ENCODE measurements around the gene ANAPC16. TPM values are rescaled to one million over a fixed set of nuclear protein-coding genes. Genes with fewer than 3 reads are reported as not detected.
A peak's percentile ranks its signal among the peaks of the same experiment; 100 is the strongest.

The ANAPC16 gene
- total RNA-seq, 1 experiment from 2014 or later: 118 TPM

DNA sequence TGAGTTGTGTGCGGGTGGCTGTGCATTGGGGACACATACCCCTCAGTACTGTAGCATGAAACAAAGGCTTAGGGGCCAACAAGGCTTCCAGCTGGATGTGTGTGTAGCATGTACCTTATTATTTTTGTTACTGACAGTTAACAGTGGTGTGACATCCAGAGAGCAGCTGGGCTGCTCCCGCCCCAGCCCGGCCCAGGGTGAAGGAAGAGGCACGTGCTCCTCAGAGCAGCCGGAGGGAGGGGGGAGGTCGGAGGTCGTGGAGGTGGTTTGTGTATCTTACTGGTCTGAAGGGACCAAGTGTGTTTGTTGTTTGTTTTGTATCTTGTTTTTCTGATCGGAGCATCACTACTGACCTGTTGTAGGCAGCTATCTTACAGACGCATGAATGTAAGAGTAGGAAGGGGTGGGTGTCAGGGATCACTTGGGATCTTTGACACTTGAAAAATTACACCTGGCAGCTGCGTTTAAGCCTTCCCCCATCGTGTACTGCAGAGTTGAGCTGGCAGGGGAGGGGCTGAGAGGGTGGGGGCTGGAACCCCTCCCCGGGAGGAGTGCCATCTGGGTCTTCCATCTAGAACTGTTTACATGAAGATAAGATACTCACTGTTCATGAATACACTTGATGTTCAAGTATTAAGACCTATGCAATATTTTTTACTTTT lies 59.7 kb downstream of the ANAPC16 start:
- intact Hi-C loops (cut with micrococcal nuclease; ENCODE audit: unreplicated experiment): loop anchor here (1.0 to 2.0 kb wide), 2 partner anchors 15 to 53 kb away; no protein-coding TSS in a partner anchor
- DNase-seq: peak; percentile 45
- CTCF ChIA-PET: interaction anchor here (0.9 to 4.9 kb wide), 14 partner anchors 12 to 101 kb away, joined by 3 to 34 read pairs (median 7); no protein-coding TSS in a partner anchor
- BruUV-seq (replicated peaks): no TSS peak
- Mint-ChIP-seq H3K36me3 (ENCODE audit: insufficient read depth, unreplicated experiment) (peaks cover 74% of the 10 kb centered on the region), H3K4me3 (ENCODE audit: low read depth, unreplicated experiment) (peak overlapping the region; percentile 95), H3K27ac (ENCODE audit: unreplicated experiment) (peak overlapping the region; percentile 99), H3K9me3 (ENCODE audit: low read depth, unreplicated experiment) (no peaks in the 10 kb centered on the region), H3K4me1 (ENCODE audit: low read depth, unreplicated experiment) (peaks cover 62% of the 10 kb centered on the region), H3K27me3 (ENCODE audit: unreplicated experiment) (no peaks in the 10 kb centered on the region)
- TF ChIP-seq, protein P1, sequence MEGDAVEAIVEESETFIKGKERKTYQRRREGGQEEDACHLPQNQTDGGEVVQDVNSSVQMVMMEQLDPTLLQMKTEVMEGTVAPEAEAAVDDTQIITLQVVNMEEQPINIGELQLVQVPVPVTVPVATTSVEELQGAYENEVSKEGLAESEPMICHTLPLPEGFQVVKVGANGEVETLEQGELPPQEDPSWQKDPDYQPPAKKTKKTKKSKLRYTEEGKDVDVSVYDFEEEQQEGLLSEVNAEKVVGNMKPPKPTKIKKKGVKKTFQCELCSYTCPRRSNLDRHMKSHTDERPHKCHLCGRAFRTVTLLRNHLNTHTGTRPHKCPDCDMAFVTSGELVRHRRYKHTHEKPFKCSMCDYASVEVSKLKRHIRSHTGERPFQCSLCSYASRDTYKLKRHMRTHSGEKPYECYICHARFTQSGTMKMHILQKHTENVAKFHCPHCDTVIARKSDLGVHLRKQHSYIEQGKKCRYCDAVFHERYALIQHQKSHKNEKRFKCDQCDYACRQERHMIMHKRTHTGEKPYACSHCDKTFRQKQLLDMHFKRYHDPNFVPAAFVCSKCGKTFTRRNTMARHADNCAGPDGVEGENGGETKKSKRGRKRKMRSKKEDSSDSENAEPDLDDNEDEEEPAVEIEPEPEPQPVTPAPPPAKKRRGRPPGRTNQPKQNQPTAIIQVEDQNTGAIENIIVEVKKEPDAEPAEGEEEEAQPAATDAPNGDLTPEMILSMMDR (IDR thresholded peaks at IDR 0.05; ENCODE audit: unreplicated experiment): no peak

DNA sequence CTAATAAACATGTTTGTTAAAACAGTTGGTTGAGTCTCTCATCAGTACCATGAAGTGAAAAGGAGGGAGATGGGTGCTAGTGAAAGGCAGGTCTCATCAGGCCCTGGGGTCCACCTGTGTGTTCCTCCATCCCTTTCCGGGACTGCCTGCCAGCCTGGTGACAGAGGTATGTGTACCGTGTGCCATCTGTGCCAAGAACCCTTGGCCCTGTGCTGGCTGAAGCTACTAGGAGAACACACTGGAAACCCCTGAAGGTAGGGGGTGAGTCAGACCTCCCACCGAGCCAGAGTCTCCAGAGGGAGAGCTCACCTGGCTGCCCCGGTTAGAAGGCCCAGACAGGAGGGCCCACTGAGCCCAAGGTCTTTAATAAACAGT lies 60.2 kb downstream of the ANAPC16 start:
- intact Hi-C loops (cut with micrococcal nuclease; ENCODE audit: unreplicated experiment): loop anchor here (1.0 to 2.0 kb wide), 2 partner anchors 15 to 52 kb away; no protein-coding TSS in a partner anchor
- peak overlapping the region; percentile 95 for H3K4me3 Mint-ChIP-seq (ENCODE audit: low read depth, unreplicated experiment)
- BruUV-seq (replicated peaks): no TSS peak
- no peaks in the 10 kb centered on the region for H3K9me3 Mint-ChIP-seq (ENCODE audit: low read depth, unreplicated experiment)
- TF ChIP-seq, protein P1 (IDR thresholded peaks at IDR 0.05; ENCODE audit: unreplicated experiment): no peak
- H3K27me3 Mint-ChIP-seq (ENCODE audit: unreplicated experiment): no peaks in the 10 kb centered on the region
- peak overlapping the region; percentile 99 for H3K27ac Mint-ChIP-seq (ENCODE audit: unreplicated experiment)
- peaks cover 57% of the 10 kb centered on the region for H3K4me1 Mint-ChIP-seq (ENCODE audit: low read depth, unreplicated experiment)
- CTCF ChIA-PET: interaction anchor here (0.6 to 4.9 kb wide), 7 partner anchors 16 to 59 kb away, joined by 3 to 34 read pairs (median 24); no protein-coding TSS in a partner anchor
- peaks cover 69% of the 10 kb centered on the region for H3K36me3 Mint-ChIP-seq (ENCODE audit: insufficient read depth, unreplicated experiment)
- DNase-seq: peak; percentile 75

DNA sequence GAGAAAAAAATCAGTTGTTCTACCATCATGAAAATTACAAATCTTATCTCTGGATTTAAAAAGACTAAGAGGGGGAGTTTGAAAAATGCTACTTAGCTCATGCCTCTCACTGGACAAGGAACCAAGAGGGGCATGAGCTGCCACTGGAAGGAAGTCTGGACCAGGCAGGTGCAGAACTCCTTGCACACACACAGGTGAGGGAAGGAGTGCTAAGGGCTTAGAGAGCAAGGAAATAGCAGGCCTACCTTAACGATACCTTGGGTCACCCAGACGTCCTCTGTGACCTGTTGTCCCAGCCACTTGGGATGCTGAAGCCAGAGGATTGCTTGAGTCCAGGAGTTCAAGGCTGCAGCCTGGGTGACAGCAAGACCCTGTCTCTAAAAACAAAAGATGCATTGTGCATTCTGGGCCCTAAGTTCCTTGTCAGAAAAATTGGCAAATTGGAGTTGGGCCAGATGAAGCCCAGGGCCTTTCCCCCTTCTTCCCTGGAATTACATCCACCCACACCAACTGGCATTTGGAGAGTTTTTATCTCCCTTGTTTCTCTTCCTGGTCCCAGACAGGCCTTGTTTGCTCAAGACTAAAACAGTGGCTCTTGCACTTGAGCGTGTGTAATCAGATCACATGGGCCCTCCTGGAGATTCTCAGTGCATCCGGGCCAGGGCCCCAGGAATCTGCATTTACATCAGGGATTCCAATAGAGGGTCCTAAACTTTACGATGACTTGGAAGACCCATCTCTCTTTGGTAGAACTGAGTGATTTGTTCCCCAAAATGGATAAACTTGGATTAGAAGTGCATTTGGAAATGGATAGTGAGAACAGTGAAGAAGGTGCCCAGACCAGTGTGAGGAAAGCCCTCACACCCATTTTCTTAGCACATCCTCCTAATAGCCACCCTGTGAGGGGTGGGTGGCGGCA lies 60.9 kb downstream of the ANAPC16 start:
- peak; percentile 60 for DNase-seq
- no peaks in the 10 kb centered on the region for H3K27me3 Mint-ChIP-seq (ENCODE audit: unreplicated experiment)
- no peaks in the 10 kb centered on the region for H3K9me3 Mint-ChIP-seq (ENCODE audit: low read depth, unreplicated experiment)
- TF ChIP-seq, protein P1 (IDR thresholded peaks at IDR 0.05; ENCODE audit: unreplicated experiment): no peak
- TSS peak; percentile 59 for BruUV-seq (replicated peaks)
- H3K4me1 Mint-ChIP-seq (ENCODE audit: low read depth, unreplicated experiment): peaks cover 51% of the 10 kb centered on the region
- intact Hi-C loops (cut with micrococcal nuclease; ENCODE audit: unreplicated experiment): loop anchor here (1.0 to 2.0 kb wide), 2 partner anchors 16 to 52 kb away; no protein-coding TSS in a partner anchor
- peak overlapping the region; percentile 95 for H3K4me3 Mint-ChIP-seq (ENCODE audit: low read depth, unreplicated experiment)
- peaks cover 66% of the 10 kb centered on the region for H3K36me3 Mint-ChIP-seq (ENCODE audit: insufficient read depth, unreplicated experiment)
- peak overlapping the region; percentile 99 for H3K27ac Mint-ChIP-seq (ENCODE audit: unreplicated experiment)
- CTCF ChIA-PET: interaction anchor here (0.6 to 4.9 kb wide), 9 partner anchors 14 to 55 kb away, joined by 3 to 34 read pairs (median 14); no protein-coding TSS in a partner anchor

DNA sequence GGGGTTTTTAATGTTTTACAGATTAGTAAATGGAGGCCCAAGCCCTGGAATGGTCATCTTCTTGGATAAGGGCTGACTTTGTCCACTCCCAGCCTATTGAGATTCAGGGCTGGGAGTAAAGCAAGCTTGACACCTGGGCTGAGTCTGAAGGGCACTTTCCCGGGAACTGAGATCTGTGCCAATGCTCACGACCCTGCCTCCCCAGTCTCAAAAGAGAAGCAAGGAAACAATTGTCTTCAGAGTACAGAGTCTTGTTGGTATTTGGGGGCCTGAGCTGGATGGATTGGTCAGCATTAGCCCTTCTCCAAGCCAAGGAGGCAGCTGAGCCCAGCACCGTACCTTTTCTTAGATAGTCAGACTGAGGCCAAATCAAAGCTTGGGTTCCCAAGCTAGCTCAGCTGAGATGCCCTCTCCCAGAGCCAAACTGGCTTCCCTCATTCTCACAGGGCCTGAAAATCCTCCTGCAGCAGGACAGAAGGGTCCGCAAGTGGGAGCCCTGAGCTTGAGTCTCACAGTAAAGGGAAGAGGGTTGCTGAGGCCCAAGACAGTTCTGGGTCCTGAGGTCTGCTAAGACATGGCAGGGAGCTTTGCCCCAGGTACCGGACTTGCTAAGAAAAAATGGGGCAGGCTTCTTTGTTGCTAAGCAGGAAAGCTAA lies 61.7 kb downstream of the ANAPC16 start:
- no TSS peak for BruUV-seq (replicated peaks)
- peak overlapping the region; percentile 95 for H3K4me3 Mint-ChIP-seq (ENCODE audit: low read depth, unreplicated experiment)
- H3K27ac Mint-ChIP-seq (ENCODE audit: unreplicated experiment): peak overlapping the region; percentile 99
- peaks cover 43% of the 10 kb centered on the region for H3K4me1 Mint-ChIP-seq (ENCODE audit: low read depth, unreplicated experiment)
- CTCF ChIA-PET: interaction anchor here (1.0 to 3.5 kb wide), 8 partner anchors 13 to 54 kb away, joined by 3 to 14 read pairs (median 9); no protein-coding TSS in a partner anchor
- no peaks in the 10 kb centered on the region for H3K27me3 Mint-ChIP-seq (ENCODE audit: unreplicated experiment)
- intact Hi-C loops (cut with micrococcal nuclease; ENCODE audit: unreplicated experiment): loop anchor here (2.0 kb wide), 1 partner anchor 17 kb away; no protein-coding TSS in a partner anchor
- peaks cover 59% of the 10 kb centered on the region for H3K36me3 Mint-ChIP-seq (ENCODE audit: insufficient read depth, unreplicated experiment)
- DNase-seq: no peak
- TF ChIP-seq, protein P1 (IDR thresholded peaks at IDR 0.05; ENCODE audit: unreplicated experiment): no peak
- no peaks in the 10 kb centered on the region for H3K9me3 Mint-ChIP-seq (ENCODE audit: low read depth, unreplicated experiment)
